Trophoblast cell (in vitro differentiated cells and primary cell): ENCODE data around the gene CD244. TPM values are rescaled to one million over a fixed set of nuclear protein-coding genes. Genes with fewer than 3 reads are reported as not detected.

Source experiments
- DNase-seq, 2 donors: peaks; one replicate each; pipeline ENCODE4 v3.0.0-alpha.2; 2016
- H2AFZ ChIP-seq: 2 replicates; pipeline ENCODE4 v1.6.1; 2013; ENCODE audit warnings: low read length, moderate library complexity, mild to moderate bottlenecking; ENCODE audit not compliant: insufficient read depth, poor library complexity
- H2AK5ac ChIP-seq: 2 replicates; pipeline ENCODE4 v1.6.1; 2013; ENCODE audit warnings: mild to moderate bottlenecking, low read length
- H2BK120ac ChIP-seq: 2 replicates; pipeline ENCODE4 v1.6.1; 2013; ENCODE audit warnings: low read length, mild to moderate bottlenecking, moderate library complexity; ENCODE audit not compliant: insufficient read depth, poor library complexity
- H2BK12ac ChIP-seq: 2 replicates; pipeline ENCODE4 v1.6.1; 2013; ENCODE audit warnings: mild to moderate bottlenecking, low read length, moderate library complexity
- H2BK5ac ChIP-seq: 2 replicates; pipeline ENCODE4 v1.6.1; 2013; ENCODE audit warnings: low read length, low read depth, moderate library complexity, mild to moderate bottlenecking; ENCODE audit not compliant: poor library complexity
- H3K14ac ChIP-seq: 2 replicates; pipeline ENCODE4 v1.6.1; 2013; ENCODE audit warnings: mild to moderate bottlenecking, low read length
- H3K18ac ChIP-seq: 2 replicates; pipeline ENCODE4 v1.6.1; 2013; ENCODE audit warnings: mild to moderate bottlenecking, low read length
- H3K23ac ChIP-seq: 2 replicates; pipeline ENCODE4 v1.6.1; 2013; ENCODE audit warnings: low read length
- H3K27ac ChIP-seq: 2 replicates; pipeline ENCODE4 v1.5.1; 2013; ENCODE audit warnings: low read depth, mild to moderate bottlenecking, inconsistent platforms, low read length, moderate library complexity
- H3K27me3 ChIP-seq: 2 replicates; pipeline ENCODE4 v1.6.1; 2013; ENCODE audit warnings: inconsistent platforms, mild to moderate bottlenecking, low read length, moderate library complexity; ENCODE audit not compliant: insufficient read depth
- H3K36me3 ChIP-seq, 2 experiments: 1 replicate in 1 of 2; 2 replicates in 1 of 2; pipeline ENCODE4 v1.6.1; 2013; ENCODE audit warnings: low read length in 2 of 2, mild to moderate bottlenecking in 2 of 2, moderate library complexity in 1 of 2; ENCODE audit not compliant: insufficient read depth in 2 of 2, control insufficient read depth in 1 of 2
- H3K4ac ChIP-seq: 2 replicates; pipeline ENCODE4 v1.6.1; 2013; ENCODE audit warnings: low read depth, mild to moderate bottlenecking, low read length, moderate library complexity
- H3K4me1 ChIP-seq, 2 experiments: 1 replicate in 1 of 2; 2 replicates in 1 of 2; pipeline ENCODE4 v1.6.1; 2013; ENCODE audit warnings: low read length in 2 of 2, mild to moderate bottlenecking in 2 of 2, moderate library complexity in 1 of 2; ENCODE audit not compliant: insufficient read depth in 2 of 2, control insufficient read depth in 1 of 2
- H3K4me2 ChIP-seq: 2 replicates; pipeline ENCODE4 v1.6.1; 2013; ENCODE audit warnings: inconsistent platforms, mild to moderate bottlenecking, low read length, moderate library complexity
- H3K4me3 ChIP-seq: 2 replicates; pipeline ENCODE4 v1.5.1; 2013; ENCODE audit warnings: mild to moderate bottlenecking, low read depth, low read length, inconsistent platforms
- H3K79me1 ChIP-seq: one replicate; pipeline ENCODE4 v1.6.1; 2013; ENCODE audit warnings: low read length
- H3K79me2 ChIP-seq: 2 replicates; pipeline ENCODE4 v1.6.1; 2013; ENCODE audit warnings: low read length, mild to moderate bottlenecking; ENCODE audit not compliant: control insufficient read depth, insufficient read depth, poor library complexity
- H3K9ac ChIP-seq: 2 replicates; pipeline ENCODE4 v1.6.1; 2013; ENCODE audit warnings: mild to moderate bottlenecking, low read length
- H3K9me3 ChIP-seq: 2 replicates; pipeline ENCODE4 v1.6.1; 2013; ENCODE audit warnings: low read depth, mild to moderate bottlenecking, control low read depth, inconsistent platforms, low read length; ENCODE audit not compliant: insufficient read depth
- H4K12ac ChIP-seq: 2 replicates; pipeline ENCODE4 v1.6.1; 2013; ENCODE audit warnings: low read depth, mild to moderate bottlenecking, low read length, moderate library complexity
- H4K8ac ChIP-seq: 2 replicates; pipeline ENCODE4 v1.6.1; 2013; ENCODE audit warnings: low read depth, mild to moderate bottlenecking, low read length, moderate library complexity
- H4K91ac ChIP-seq: one replicate; pipeline ENCODE4 v1.6.1; 2013; ENCODE audit warnings: low read depth, mild to moderate bottlenecking, low read length, moderate library complexity
- WGBS: extraction: QIAGEN DNeasy Blood & Tissue Kit; methylation state at CpG from one replicate; pipeline ENCODE4 v1.1.7; 2013; ENCODE audit warnings: missing lambda C conversion rate; ENCODE audit not compliant: insufficient read length, insufficient coverage; ENCODE audit errors: extremely low coverage; 5-methylcytosine and 5-hydroxymethylcytosine counted together
- polyA plus RNA-seq: library from polyadenylated mRNA; stranded (reverse); fragments of 200-250 nt; gene quantifications from 2 replicates; pipeline ENCODE4 v1.2.3, GENCODE V29; 2013

The CD244 gene, protein sequence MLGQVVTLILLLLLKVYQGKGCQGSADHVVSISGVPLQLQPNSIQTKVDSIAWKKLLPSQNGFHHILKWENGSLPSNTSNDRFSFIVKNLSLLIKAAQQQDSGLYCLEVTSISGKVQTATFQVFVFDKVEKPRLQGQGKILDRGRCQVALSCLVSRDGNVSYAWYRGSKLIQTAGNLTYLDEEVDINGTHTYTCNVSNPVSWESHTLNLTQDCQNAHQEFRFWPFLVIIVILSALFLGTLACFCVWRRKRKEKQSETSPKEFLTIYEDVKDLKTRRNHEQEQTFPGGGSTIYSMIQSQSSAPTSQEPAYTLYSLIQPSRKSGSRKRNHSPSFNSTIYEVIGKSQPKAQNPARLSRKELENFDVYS
- 0.01 and 0.07 TPM in 2 replicates for polyA plus RNA-seq

DNA sequence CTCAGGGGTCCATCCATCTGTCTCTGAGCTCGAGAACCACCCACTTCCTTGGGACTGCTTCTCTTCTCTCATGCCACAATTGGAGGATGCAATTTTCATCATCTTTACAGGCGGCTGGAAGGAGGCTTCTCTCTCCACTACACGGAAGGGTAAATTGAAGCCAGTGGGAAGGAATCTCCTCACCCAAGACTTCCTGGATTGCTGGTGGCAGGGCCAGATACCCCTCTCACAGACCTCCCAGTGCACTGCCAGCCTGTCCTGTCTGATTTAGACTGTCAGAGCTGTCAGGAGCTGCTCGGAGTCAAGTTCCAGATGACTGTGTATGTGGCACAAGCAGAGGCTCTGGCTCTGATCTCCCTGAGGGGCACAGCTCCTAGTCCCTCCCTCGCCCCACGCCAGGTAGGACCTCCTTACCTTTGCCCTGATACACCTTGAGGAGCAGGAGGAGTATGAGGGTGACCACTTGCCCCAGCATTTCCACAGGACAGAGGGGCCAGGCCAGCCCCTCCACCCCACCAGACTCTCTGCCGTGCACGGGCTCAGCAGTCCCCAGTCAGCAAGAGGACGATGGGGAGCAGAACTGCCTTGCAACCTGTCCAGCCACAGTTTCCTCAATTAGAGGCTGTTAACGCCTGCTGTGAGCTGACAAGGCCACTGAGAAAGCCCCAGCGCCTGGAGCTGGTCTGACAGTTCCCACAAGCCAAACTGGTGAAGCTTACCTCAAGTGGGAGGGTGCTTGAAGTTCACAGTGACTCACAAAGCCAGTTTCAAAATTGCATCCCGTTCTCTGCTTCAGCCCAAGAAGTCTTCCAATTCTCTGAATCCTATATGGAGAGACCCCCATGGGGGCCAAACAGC lies at the start of gene CD244:
TSS of gene CD244 (minus strand) at position 685 of the 858 bp plus-strand sequence. CDS start at position 475, 210 bp downstream.
- H3K4me2 ChIP-seq: no peak within 1 kb of the TSS
- no CpG with 5 or more reads among the region's 12 CpGs for WGBS
- H3K23ac ChIP-seq: no peak within 1 kb of the TSS
- no peak within 1 kb of the TSS for H4K12ac ChIP-seq
- no peaks in the 10 kb centered on the region for H3K36me3 ChIP-seq
- no peak within 1 kb of the TSS for H2BK12ac ChIP-seq
- H3K79me2 ChIP-seq: no peaks in the 10 kb centered on the region
- no peaks in the 10 kb centered on the region for H3K27me3 ChIP-seq
- no peak within 1 kb of the TSS for H2AK5ac ChIP-seq
- DNase-seq: peak; percentile 24 to 42
- H3K27ac ChIP-seq: no peak within 1 kb of the TSS
- H2BK5ac ChIP-seq: no peak within 1 kb of the TSS
- no peaks in the 10 kb centered on the region for H3K79me1 ChIP-seq
- no peak within 1 kb of the TSS for H3K14ac ChIP-seq
- H3K4ac ChIP-seq: no peak within 1 kb of the TSS
- H4K8ac ChIP-seq: no peak within 1 kb of the TSS
- no peak within 1 kb of the TSS for H3K4me3 ChIP-seq
- no peak within 1 kb of the TSS for H2BK120ac ChIP-seq
- H3K18ac ChIP-seq: no peak within 1 kb of the TSS
- no peaks in the 10 kb centered on the region for H3K9me3 ChIP-seq
- H3K4me1 ChIP-seq: no peaks in the 10 kb centered on the region
- no peak within 1 kb of the TSS for H3K9ac ChIP-seq
- no peak within 1 kb of the TSS for H4K91ac ChIP-seq
- no peak within 1 kb of the TSS for H2AFZ ChIP-seq

DNA sequence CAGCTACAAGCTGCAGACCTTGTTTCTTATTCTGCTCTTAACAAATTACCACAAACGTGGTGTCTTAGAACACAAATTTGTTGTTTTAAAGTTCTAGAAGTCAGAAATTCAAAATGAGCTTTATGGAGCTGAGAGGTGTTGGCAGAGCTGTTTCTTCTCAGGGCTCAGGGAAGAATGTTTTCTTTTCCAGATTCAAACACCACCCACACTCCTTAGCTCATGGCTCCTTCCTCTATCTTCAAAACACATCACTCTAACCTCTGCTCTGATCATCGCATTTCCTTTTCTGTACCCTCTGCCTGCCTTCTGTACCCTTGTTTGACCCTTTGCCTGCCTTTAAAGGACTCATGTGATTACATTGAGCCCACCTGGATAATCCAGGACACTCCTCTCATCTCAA lies 49.2 kb upstream of the CD244 start:
- Histone ChIP-seq H2BK120ac (no peak overlapping the region), H2BK5ac (no peak overlapping the region), H3K79me1 (peaks cover 2% of the 10 kb centered on the region), H3K23ac (no peak overlapping the region), H3K4ac (no peak overlapping the region), H4K12ac (no peak overlapping the region), H3K18ac (no peak overlapping the region), H3K27ac (no peak overlapping the region), H3K9me3 (peaks cover 2% of the 10 kb centered on the region), H3K14ac (no peak overlapping the region), H3K27me3 (no peaks in the 10 kb centered on the region), H2AK5ac (no peak overlapping the region), H2AFZ (no peak overlapping the region), H4K8ac (no peak overlapping the region), H3K4me1 (peaks cover 0 to 9% of the 10 kb centered on the region in 2 experiments), H3K79me2 (no peaks in the 10 kb centered on the region), H3K4me3 (no peak overlapping the region), H3K4me2 (peak overlapping the region; percentile 31), H3K9ac (no peak overlapping the region), H2BK12ac (no peak overlapping the region), H4K91ac (no peak overlapping the region), H3K36me3 (no peaks in the 10 kb centered on the region)
- no peak for DNase-seq
- no CpG with 5 or more reads among the region's 2 CpGs for WGBS

- Histone ChIP-seq H3K4me3 (no peak overlapping the region), H3K18ac (no peak overlapping the region), H2AK5ac (no peak overlapping the region), H4K91ac (no peak overlapping the region), H4K12ac (no peak overlapping the region), H3K9me3 (peaks cover 2% of the 10 kb centered on the region), H3K79me1 (peaks cover 2% of the 10 kb centered on the region), H3K9ac (no peak overlapping the region), H2BK12ac (no peak overlapping the region), H2BK5ac (no peak overlapping the region), H3K4ac (no peak overlapping the region), H3K23ac (no peak overlapping the region), H3K4me1 (peaks cover 0 to 9% of the 10 kb centered on the region in 2 experiments), H2AFZ (no peak overlapping the region), H4K8ac (no peak overlapping the region), H2BK120ac (no peak overlapping the region), H3K27ac (no peak overlapping the region), H3K79me2 (no peaks in the 10 kb centered on the region), H3K4me2 (peak overlapping the region; percentile 31), H3K27me3 (no peaks in the 10 kb centered on the region), H3K36me3 (no peaks in the 10 kb centered on the region), H3K14ac (no peak overlapping the region)
- no CpG with 5 or more reads among the region's 7 CpGs for WGBS
- peak; percentile 71 to 88 for DNase-seq
Measured at GRCh38 chr1:160911441-160911840, 48.8 kb upstream of the CD244 start.

GRCh38 chr1:160910170-160910750 lies 47.6 kb upstream of the CD244 start:
- H2AFZ ChIP-seq: no peak overlapping the region
- WGBS: no CpG with 5 or more reads among the region's 6 CpGs
- H4K8ac ChIP-seq: no peak overlapping the region
- no peak overlapping the region for H4K12ac ChIP-seq
- H2AK5ac ChIP-seq: no peak overlapping the region
- H2BK5ac ChIP-seq: no peak overlapping the region
- no peak overlapping the region for H3K27ac ChIP-seq
- no peaks in the 10 kb centered on the region for H3K79me2 ChIP-seq
- H3K9me3 ChIP-seq: peaks cover 2% of the 10 kb centered on the region
- no peaks in the 10 kb centered on the region for H3K36me3 ChIP-seq
- H3K4me2 ChIP-seq: no peak overlapping the region
- H2BK120ac ChIP-seq: no peak overlapping the region
- no peak overlapping the region for H4K91ac ChIP-seq
- H3K23ac ChIP-seq: no peak overlapping the region
- peaks cover 2% of the 10 kb centered on the region for H3K79me1 ChIP-seq
- no peak overlapping the region for H2BK12ac ChIP-seq
- no peak overlapping the region for H3K4me3 ChIP-seq
- H3K14ac ChIP-seq: no peak overlapping the region
- peaks cover 0 to 9% of the 10 kb centered on the region in 2 experiments for H3K4me1 ChIP-seq
- H3K27me3 ChIP-seq: no peaks in the 10 kb centered on the region
- no peak overlapping the region for H3K18ac ChIP-seq
- H3K9ac ChIP-seq: no peak overlapping the region
- H3K4ac ChIP-seq: no peak overlapping the region
- no peak for DNase-seq
